Measurements from ENCODE around the gene SHB. TPM values are rescaled to one million over a fixed set of nuclear protein-coding genes. Genes with fewer than 3 reads are reported as not detected.

The SHB gene
- total and polyA plus RNA-seq, 2 of the 13 experiments (the other 11 are each of a cell fraction or from before 2014, with no cell fraction given): 19.4 to 20.7 TPM

GRCh38 chr9:38046661-38047300, 22.2 kb downstream of the SHB start (continued):
- TF ChIP-seq TCF12 (IDR thresholded peaks at IDR 0.05) (no peak), TCF12 (CRISPR knock-in tag; IDR thresholded peaks at IDR 0.05) (no peak), SP1 (IDR thresholded peaks at IDR 0.05) (no peak), SP1 (CRISPR knock-in tag; IDR thresholded peaks at IDR 0.05) (no peak), ZBTB38 (CRISPR knock-in tag; IDR thresholded peaks at IDR 0.05) (no peak), ZNF510 (CRISPR knock-in tag; IDR thresholded peaks at IDR 0.05; ENCODE audit: low read depth) (no peak), PBX2 (CRISPR knock-in tag; IDR thresholded peaks at IDR 0.05) (no peak), MYNN (CRISPR knock-in tag; IDR thresholded peaks at IDR 0.05; ENCODE audit: low read depth) (no peak), ZNF430 (CRISPR knock-in tag; IDR thresholded peaks at IDR 0.05) (no peak), ZNF367 (CRISPR knock-in tag; IDR thresholded peaks at IDR 0.05; ENCODE audit: borderline replicate concordance) (no peak), REPIN1 (CRISPR knock-in tag; IDR thresholded peaks at IDR 0.05; ENCODE audit: borderline replicate concordance, low read depth) (no peak), TEAD3 (CRISPR knock-in tag; optimal IDR thresholded peaks at IDR 0.05; ENCODE audit: borderline replicate concordance) (peak; percentile 91), FOXP1 (IDR thresholded peaks at IDR 0.05) (no peak), FOXP1 (CRISPR knock-in tag; IDR thresholded peaks at IDR 0.05) (peak; percentile 8; the same call in 1 of the 2 replicates), RCOR2 (CRISPR knock-in tag; IDR thresholded peaks at IDR 0.05) (no peak), HMGXB4 (CRISPR knock-in tag; IDR thresholded peaks at IDR 0.05; ENCODE audit: borderline replicate concordance in 1 of 2, low read depth in 1 of 2) (no peak), PHF21A (CRISPR knock-in tag; IDR thresholded peaks at IDR 0.05) (no peak), THYN1 (CRISPR knock-in tag; IDR thresholded peaks at IDR 0.05; ENCODE audit: borderline replicate concordance, low read depth) (no peak), KAT7 (CRISPR knock-in tag; IDR thresholded peaks at IDR 0.05; ENCODE audit: borderline replicate concordance) (no peak), HOXA7 (CRISPR knock-in tag; IDR thresholded peaks at IDR 0.05) (no peak), ZNF616 (CRISPR knock-in tag; IDR thresholded peaks at IDR 0.05; ENCODE audit: low read depth) (no peak), ASH2L (IDR thresholded peaks at IDR 0.05; ENCODE audit: insufficient read length, low read depth, low read length) (no peak), NFYB (CRISPR knock-in tag; IDR thresholded peaks at IDR 0.05) (no peak), TBL1XR1 (IDR thresholded peaks at IDR 0.05; ENCODE audit: borderline replicate concordance, low read length, partially characterized antibody) (peak; percentile 27)

Data from HepG2 (cell line).